SK-N-SH treated with all-trans-retinoic acid at 6 μM for 48 hours (cell line): ENCODE measurements around the gene ANP32A.

Experiments
- ATAC-seq: fragments of 200-7000 bp; cut with Tn5 transposase; 3 replicates; pipeline ENCODE4 v1.9.1; 2020; ENCODE audit warnings: mild to moderate bottlenecking, moderate library complexity
- BACH2 ChIP-seq: fragments of 250-450 bp; sonication (Bioruptor Pico); IDR thresholded peaks from 2 replicates; pipeline ENCODE4 v1.9.0; 2021; ENCODE audit warnings: mild to moderate bottlenecking, borderline replicate concordance
- CSDC2 ChIP-seq: fragments of 250-450 bp; sonication (Bioruptor Pico); IDR thresholded peaks from 2 replicates; pipeline ENCODE4 v1.5.0; 2020; ENCODE audit warnings: mild to moderate bottlenecking, moderate library complexity
- ESRRG ChIP-seq: fragments of 250-450 bp; sonication (Bioruptor Pico); IDR thresholded peaks from 2 replicates; pipeline ENCODE4 v1.6.1; 2021; ENCODE audit warnings: mild to moderate bottlenecking
- GLIS3 ChIP-seq: fragments of 250-450 bp; sonication (Bioruptor Pico); IDR thresholded peaks from 2 replicates; pipeline ENCODE4 v1.5.0; 2020; ENCODE audit warnings: mild to moderate bottlenecking, moderate library complexity
- ISL1 ChIP-seq: fragments of 250-450 bp; sonication (Bioruptor Pico); IDR thresholded peaks from 2 replicates; pipeline ENCODE4 v2.1.2; 2022; ENCODE audit warnings: mild to moderate bottlenecking, moderate library complexity
- PPARA ChIP-seq: fragments of 250-450 bp; sonication (Bioruptor Pico); IDR thresholded peaks from 2 replicates; pipeline ENCODE4 v1.5.0; 2020; ENCODE audit warnings: mild to moderate bottlenecking, borderline replicate concordance
- RARB ChIP-seq: fragments of 250-450 bp; sonication (Bioruptor Pico); IDR thresholded peaks from 2 replicates; pipeline ENCODE4 v1.8.0; 2021; ENCODE audit warnings: mild to moderate bottlenecking, moderate library complexity
- TCF4 ChIP-seq: fragments of 250-450 bp; sonication (Bioruptor Pico); IDR thresholded peaks from 2 replicates; pipeline ENCODE4 v1.8.0; 2021; ENCODE audit warnings: mild to moderate bottlenecking, moderate library complexity, borderline replicate concordance
- TOX ChIP-seq: fragments of 250-450 bp; sonication (Bioruptor Pico); IDR thresholded peaks from 2 replicates; pipeline ENCODE4 v1.8.0; 2021; ENCODE audit warnings: mild to moderate bottlenecking, moderate library complexity, borderline replicate concordance
- ZFP30 ChIP-seq: fragments of 450-650 bp; formaldehyde crosslinking; IDR thresholded peaks from 2 replicates; pipeline ENCODE4 v1.5.0; 2022; ENCODE audit warnings: mild to moderate bottlenecking, moderate library complexity
- ZNF565 ChIP-seq: fragments of 450-650 bp; formaldehyde crosslinking; conservative IDR thresholded peaks from 2 replicates; pipeline ENCODE4 v1.5.0; 2020; ENCODE audit warnings: low read depth, mild to moderate bottlenecking, moderate library complexity
- ZNF70 ChIP-seq: fragments of 450-650 bp; formaldehyde crosslinking; IDR thresholded peaks from 2 replicates; pipeline ENCODE4 v1.5.0; 2020; ENCODE audit warnings: mild to moderate bottlenecking, moderate library complexity
- TF ChIP-seq, protein P1 (sequence below): fragments of 250-450 bp; sonication (Bioruptor Pico); IDR thresholded peaks from 2 replicates; pipeline ENCODE4 v1.5.0; 2020; ENCODE audit warnings: mild to moderate bottlenecking, moderate library complexity
- TF ChIP-seq, protein P2 (sequence below): fragments of 250-450 bp; sonication (Bioruptor Pico); IDR thresholded peaks from 2 replicates; pipeline ENCODE4 v1.8.0; 2021; ENCODE audit warnings: low read depth, mild to moderate bottlenecking, moderate library complexity, borderline replicate concordance
- TF ChIP-seq, protein P3 (sequence below): fragments of 250-450 bp; sonication (Bioruptor Pico); IDR thresholded peaks from 2 replicates; pipeline ENCODE4 v1.5.1; 2021; ENCODE audit warnings: mild to moderate bottlenecking, moderate library complexity
- TF ChIP-seq, protein P4 (sequence below): fragments of 250-450 bp; sonication (Bioruptor Pico); IDR thresholded peaks from 2 replicates; pipeline ENCODE4 v1.8.0; 2020; ENCODE audit warnings: mild to moderate bottlenecking, moderate library complexity, borderline replicate concordance

The ANP32A gene

DNA sequence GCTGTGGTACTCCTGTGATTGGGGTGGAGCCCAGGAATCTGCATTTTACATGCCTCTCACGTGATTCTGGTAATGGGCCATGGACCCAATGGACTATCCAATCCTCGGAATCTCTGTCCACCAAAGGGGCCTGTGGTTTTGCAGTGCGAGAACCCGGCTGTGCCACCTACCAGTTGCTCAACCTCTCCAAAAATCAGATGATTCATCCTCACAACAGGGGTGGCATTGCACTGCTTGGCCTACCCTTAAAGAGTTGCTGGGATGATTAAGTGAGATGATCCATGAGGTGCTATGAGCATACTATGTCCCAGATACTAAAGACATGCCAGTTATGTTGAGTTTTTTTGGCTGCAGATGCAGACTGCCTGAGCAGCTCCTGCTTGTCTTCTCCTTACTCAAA is 5.1 kb downstream of the ANP32A start:
- TF ChIP-seq ZNF70 (CRISPR knock-in tag), result no peak
- no peak for TF ChIP-seq BACH2 (CRISPR knock-in tag)
- ATAC-seq, result no peak

DNA sequence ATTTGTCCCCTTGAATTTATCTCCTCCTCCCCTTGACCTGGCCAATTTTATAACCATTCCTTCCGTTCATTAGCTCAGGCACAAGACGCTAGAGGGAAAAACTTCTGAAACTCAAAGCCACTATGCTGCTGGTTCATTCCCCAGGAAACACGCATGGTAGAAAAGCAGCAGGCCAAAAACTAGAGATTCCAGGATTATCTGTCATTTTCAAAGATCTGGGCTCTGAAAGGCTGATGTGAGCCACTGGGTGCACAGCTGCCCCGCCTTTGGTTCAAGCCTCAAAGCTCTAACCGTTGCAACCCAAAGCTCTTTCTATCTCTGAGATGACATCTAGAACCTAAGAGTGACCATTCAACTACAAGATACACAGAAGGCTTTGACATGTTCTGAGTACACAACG is 6.1 kb downstream of the ANP32A start:
- no peak for ATAC-seq
- TF ChIP-seq ZNF565 (CRISPR knock-in tag), result no peak
- TF ChIP-seq, protein P1, sequence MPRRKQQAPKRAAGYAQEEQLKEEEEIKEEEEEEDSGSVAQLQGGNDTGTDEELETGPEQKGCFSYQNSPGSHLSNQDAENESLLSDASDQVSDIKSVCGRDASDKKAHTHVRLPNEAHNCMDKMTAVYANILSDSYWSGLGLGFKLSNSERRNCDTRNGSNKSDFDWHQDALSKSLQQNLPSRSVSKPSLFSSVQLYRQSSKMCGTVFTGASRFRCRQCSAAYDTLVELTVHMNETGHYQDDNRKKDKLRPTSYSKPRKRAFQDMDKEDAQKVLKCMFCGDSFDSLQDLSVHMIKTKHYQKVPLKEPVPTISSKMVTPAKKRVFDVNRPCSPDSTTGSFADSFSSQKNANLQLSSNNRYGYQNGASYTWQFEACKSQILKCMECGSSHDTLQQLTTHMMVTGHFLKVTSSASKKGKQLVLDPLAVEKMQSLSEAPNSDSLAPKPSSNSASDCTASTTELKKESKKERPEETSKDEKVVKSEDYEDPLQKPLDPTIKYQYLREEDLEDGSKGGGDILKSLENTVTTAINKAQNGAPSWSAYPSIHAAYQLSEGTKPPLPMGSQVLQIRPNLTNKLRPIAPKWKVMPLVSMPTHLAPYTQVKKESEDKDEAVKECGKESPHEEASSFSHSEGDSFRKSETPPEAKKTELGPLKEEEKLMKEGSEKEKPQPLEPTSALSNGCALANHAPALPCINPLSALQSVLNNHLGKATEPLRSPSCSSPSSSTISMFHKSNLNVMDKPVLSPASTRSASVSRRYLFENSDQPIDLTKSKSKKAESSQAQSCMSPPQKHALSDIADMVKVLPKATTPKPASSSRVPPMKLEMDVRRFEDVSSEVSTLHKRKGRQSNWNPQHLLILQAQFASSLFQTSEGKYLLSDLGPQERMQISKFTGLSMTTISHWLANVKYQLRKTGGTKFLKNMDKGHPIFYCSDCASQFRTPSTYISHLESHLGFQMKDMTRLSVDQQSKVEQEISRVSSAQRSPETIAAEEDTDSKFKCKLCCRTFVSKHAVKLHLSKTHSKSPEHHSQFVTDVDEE (CRISPR knock-in tag), result no peak
- no peak for TF ChIP-seq ESRRG (CRISPR knock-in tag)
- TF ChIP-seq, protein P2, sequence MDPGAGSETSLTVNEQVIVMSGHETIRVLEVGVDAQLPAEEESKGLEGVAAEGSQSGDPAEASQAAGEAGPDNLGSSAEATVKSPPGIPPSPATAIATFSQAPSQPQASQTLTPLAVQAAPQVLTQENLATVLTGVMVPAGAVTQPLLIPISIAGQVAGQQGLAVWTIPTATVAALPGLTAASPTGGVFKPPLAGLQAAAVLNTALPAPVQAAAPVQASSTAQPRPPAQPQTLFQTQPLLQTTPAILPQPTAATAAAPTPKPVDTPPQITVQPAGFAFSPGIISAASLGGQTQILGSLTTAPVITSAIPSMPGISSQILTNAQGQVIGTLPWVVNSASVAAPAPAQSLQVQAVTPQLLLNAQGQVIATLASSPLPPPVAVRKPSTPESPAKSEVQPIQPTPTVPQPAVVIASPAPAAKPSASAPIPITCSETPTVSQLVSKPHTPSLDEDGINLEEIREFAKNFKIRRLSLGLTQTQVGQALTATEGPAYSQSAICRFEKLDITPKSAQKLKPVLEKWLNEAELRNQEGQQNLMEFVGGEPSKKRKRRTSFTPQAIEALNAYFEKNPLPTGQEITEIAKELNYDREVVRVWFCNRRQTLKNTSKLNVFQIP (CRISPR knock-in tag), result no peak
- TF ChIP-seq GLIS3, result no peak
- no peak for TF ChIP-seq TCF4
- no peak for TF ChIP-seq ZNF70 (CRISPR knock-in tag)
- TF ChIP-seq, protein P3, sequence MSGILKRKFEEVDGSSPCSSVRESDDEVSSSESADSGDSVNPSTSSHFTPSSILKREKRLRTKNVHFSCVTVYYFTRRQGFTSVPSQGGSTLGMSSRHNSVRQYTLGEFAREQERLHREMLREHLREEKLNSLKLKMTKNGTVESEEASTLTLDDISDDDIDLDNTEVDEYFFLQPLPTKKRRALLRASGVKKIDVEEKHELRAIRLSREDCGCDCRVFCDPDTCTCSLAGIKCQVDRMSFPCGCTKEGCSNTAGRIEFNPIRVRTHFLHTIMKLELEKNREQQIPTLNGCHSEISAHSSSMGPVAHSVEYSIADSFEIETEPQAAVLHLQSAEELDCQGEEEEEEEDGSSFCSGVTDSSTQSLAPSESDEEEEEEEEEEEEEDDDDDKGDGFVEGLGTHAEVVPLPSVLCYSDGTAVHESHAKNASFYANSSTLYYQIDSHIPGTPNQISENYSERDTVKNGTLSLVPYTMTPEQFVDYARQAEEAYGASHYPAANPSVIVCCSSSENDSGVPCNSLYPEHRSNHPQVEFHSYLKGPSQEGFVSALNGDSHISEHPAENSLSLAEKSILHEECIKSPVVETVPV, result no peak
- no peak for TF ChIP-seq ZFP30 (CRISPR knock-in tag)
- TF ChIP-seq ISL1, result no peak
- TF ChIP-seq, protein P4, sequence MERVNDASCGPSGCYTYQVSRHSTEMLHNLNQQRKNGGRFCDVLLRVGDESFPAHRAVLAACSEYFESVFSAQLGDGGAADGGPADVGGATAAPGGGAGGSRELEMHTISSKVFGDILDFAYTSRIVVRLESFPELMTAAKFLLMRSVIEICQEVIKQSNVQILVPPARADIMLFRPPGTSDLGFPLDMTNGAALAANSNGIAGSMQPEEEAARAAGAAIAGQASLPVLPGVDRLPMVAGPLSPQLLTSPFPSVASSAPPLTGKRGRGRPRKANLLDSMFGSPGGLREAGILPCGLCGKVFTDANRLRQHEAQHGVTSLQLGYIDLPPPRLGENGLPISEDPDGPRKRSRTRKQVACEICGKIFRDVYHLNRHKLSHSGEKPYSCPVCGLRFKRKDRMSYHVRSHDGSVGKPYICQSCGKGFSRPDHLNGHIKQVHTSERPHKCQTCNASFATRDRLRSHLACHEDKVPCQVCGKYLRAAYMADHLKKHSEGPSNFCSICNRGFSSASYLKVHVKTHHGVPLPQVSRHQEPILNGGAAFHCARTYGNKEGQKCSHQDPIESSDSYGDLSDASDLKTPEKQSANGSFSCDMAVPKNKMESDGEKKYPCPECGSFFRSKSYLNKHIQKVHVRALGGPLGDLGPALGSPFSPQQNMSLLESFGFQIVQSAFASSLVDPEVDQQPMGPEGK (CRISPR knock-in tag), result no peak

DNA sequence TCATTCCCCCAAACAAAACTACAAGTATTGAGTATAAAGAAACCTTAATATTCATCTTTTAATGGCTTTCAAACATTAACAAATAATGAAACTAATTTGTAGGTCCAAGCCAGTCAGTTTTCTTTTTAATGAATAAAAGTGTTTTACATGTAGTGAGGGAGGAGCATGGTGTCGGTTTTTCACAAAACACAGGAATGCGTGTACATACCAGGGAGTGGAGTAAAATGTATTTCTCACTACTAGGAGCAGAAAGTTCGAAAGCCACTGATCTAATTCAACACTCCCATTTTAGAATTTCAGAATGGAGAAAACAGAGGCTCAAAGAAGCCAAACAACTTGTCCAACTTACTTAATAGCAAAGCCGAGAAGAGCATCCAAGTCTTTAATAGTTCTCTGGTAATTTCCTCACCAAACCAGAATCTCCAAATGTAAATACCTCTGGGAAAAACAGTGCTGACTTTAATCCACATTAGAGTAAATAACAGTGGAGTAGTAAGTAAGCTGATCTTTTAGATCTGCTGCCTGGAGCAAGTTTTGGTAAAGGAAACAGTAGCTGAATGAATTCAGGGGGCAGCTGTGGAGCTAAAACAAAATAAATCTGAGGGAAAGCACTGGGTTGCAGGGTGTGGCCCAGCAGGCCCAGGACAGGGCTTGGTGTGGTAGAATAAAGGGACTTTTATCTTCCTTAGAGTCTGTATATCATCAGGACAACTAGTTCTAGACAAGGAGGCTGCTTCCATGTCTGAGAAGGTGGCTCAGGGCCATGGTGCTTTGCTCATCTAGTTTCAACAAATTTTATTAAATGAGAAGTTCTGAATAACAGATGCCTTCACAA is 7.9 kb downstream of the ANP32A start:
- no peak for TF ChIP-seq ZFP30 (CRISPR knock-in tag)
- TF ChIP-seq, protein P4 (CRISPR knock-in tag), result no peak
- TF ChIP-seq, protein P1 (CRISPR knock-in tag), result no peak
- TF ChIP-seq TOX, result no peak
- TF ChIP-seq GLIS3, result no peak
- TF ChIP-seq RARB (CRISPR knock-in tag), result no peak
- TF ChIP-seq PPARA (CRISPR knock-in tag), result no peak
- TF ChIP-seq CSDC2 (CRISPR knock-in tag), result no peak
- TF ChIP-seq TCF4, result no peak
- peak; percentile 14; the same call in 2 of the 3 replicates for ATAC-seq
